WTC11 (cell line): ENCODE data around the gene BMPR1B.

Experiments
- MAX ChIP-seq: sonication (generic); formaldehyde crosslinking; IDR thresholded peaks from 2 replicates; pipeline ENCODE4 v1.8.0; 2022; ENCODE audit warnings: mild to moderate bottlenecking, missing genetic modification reagents
- SMAD3 ChIP-seq: sonication (generic); formaldehyde crosslinking; IDR thresholded peaks from 2 replicates; pipeline ENCODE4 v1.8.0; 2022; ENCODE audit warnings: missing genetic modification reagents, mild to moderate bottlenecking, borderline replicate concordance

DNA sequence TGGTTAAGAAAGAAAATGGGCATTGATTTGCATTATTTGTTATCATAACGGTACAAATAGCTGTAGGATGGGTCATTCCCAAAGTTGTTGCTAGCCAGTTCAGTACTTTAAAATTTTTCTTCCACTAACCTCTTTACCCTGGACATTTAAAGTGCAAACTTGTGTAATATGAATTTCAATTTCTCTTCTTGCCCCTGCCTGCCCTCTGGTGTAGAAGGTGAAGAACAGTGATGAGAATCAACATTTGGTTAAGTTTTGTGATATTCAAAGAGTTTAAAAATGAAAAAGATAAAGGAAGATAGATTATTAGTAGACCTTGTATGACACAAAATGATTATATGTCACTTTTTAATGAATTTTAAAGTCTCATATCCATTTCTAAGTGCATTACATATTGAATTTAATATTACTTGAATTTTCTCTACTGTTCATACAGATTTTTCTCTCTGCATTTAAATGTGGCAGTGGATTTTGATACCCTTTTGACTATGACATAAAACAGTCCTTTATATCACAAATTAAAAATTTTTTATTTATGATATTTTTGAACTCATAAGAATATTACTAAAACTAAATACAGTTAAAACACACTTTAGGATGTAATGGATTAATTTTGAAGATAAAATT lies 337.7 kb downstream of the BMPR1B start:
- TF ChIP-seq MAX (CRISPR knock-in tag), result no peak
- no peak for TF ChIP-seq SMAD3 (CRISPR knock-in tag)
